Endothelial cell of umbilical vein (primary cell): ENCODE measurements around the gene HK1. TPM values are rescaled to one million over a fixed set of nuclear protein-coding genes. Genes with fewer than 3 reads are reported as not detected.

Experiments
- BruUV-seq: library from RNA; stranded (reverse); fragments of 400-500 nt; replicated peaks from 2 replicates; lab custom pipeline; 2021; lab: Mats Ljungman, UMichigan
- CTCF ChIA-PET: fragments of 300-600, 350-600 bp; sonication (Branson Sonifier 250); formaldehyde crosslinking; loops from one replicate; lab custom pipeline; 2021; ENCODE audit warnings: antibody characterized with exemption, inconsistent platforms; lab: Charles Lee
- POLR2A ChIA-PET: fragments of 300-600, 350-600 bp; sonication (Branson Sonifier 250); formaldehyde crosslinking; loops from one replicate; lab custom pipeline; 2021; ENCODE audit warnings: antibody characterized with exemption, inconsistent platforms; lab: Charles Lee
- DNase-seq: peaks from one replicate; pipeline ENCODE4 v3.0.0-alpha.2; 2011; ENCODE audit warnings: low read depth, low spot score
- FAIRE-seq: peaks from 2 replicates; lab custom pipeline; 2011; peaks lifted over from hg19 to GRCh38; lab: Jason Lieb, UNC
- H2AFZ ChIP-seq: 2 replicates; pipeline ENCODE4 v1.6.0; 2012; ENCODE audit warnings: low read depth, low read length, control low read depth, inconsistent platforms
- H3K27ac ChIP-seq: 2 replicates; pipeline ENCODE4 v1.5.1; 2011; ENCODE audit warnings: low read depth, mild to moderate bottlenecking, control low read depth, low read length, moderate library complexity; ENCODE audit not compliant: insufficient read depth
- H3K27me3 ChIP-seq, 2 experiments: 2 replicates each; pipeline versions ENCODE4 v1.6.0 to v1.6.1; 2011; ENCODE audit warnings: low read length in 2 of 2, mixed read lengths in 1 of 2; ENCODE audit not compliant: control insufficient read depth in 2 of 2, insufficient read depth in 2 of 2
- H3K36me3 ChIP-seq, 2 experiments: 2 replicates in 1 of 2; 3 replicates in 1 of 2; pipeline ENCODE4 v1.5.1; 2011; ENCODE audit warnings: low read length in 2 of 2, mild to moderate bottlenecking in 1 of 2, moderate library complexity in 1 of 2; ENCODE audit not compliant: control insufficient read depth in 2 of 2, insufficient read depth in 2 of 2; ENCODE audit errors: extremely low read depth in 1 of 2
- H3K4me1 ChIP-seq: 3 replicates; pipeline ENCODE4 v1.5.1; 2011; ENCODE audit warnings: mild to moderate bottlenecking, low read length; ENCODE audit not compliant: control insufficient read depth, insufficient read depth; ENCODE audit errors: extremely low read depth
- H3K4me2 ChIP-seq: 2 replicates; pipeline ENCODE4 v1.6.1; 2011; ENCODE audit warnings: low read length, control low read depth, mixed read lengths; ENCODE audit not compliant: insufficient read depth
- H3K4me3 ChIP-seq, 3 experiments: fragments of 200-600 bp in 1 of 3; sonication (generic), shearing (Covaris generic) in 1 of 3; replicated peaks in 1 of 3; 2 replicates each; pipeline ENCODE4 v1.5.1; 2011 to 2016; ENCODE audit warnings: control low read depth in 3 of 3, low read length in 3 of 3, mild to moderate bottlenecking in 2 of 3, inconsistent platforms in 1 of 3, low read depth in 1 of 3, moderate library complexity in 1 of 3; ENCODE audit not compliant: insufficient read depth in 1 of 3
- H3K79me2 ChIP-seq: 2 replicates; pipeline ENCODE4 v1.6.0; 2012; ENCODE audit warnings: low read length, inconsistent platforms; ENCODE audit not compliant: control insufficient read depth, insufficient read depth
- H3K9ac ChIP-seq: replicated peaks from 2 replicates; pipeline ENCODE3; 2011; ENCODE audit warnings: low read length, control low read depth; ENCODE audit not compliant: insufficient read depth; ENCODE audit errors: extremely low read depth
- H3K9me1 ChIP-seq: replicated peaks from 3 replicates; pipeline ENCODE4 v1.6.0; 2011; ENCODE audit warnings: mild to moderate bottlenecking, low read length; ENCODE audit not compliant: control insufficient read depth, insufficient read depth; ENCODE audit errors: extremely low read depth
- H3K9me3 ChIP-seq: replicated peaks from 2 replicates; pipeline ENCODE4 v1.5.1; 2012; ENCODE audit warnings: low read length, inconsistent platforms; ENCODE audit not compliant: control insufficient read depth, insufficient read depth
- H4K20me1 ChIP-seq: replicated peaks from 2 replicates; pipeline ENCODE3; 2011; ENCODE audit warnings: mild to moderate bottlenecking, low read length; ENCODE audit not compliant: control insufficient read depth, insufficient read depth; ENCODE audit errors: extremely low read depth
- CTCF ChIP-seq, 2 donors: IDR thresholded peaks; 1 replicate in 1 of 2; 2 replicates in 1 of 2; pipeline ENCODE4 v1.5.1; 2011; ENCODE audit warnings: low read length in 2 of 2, mild to moderate bottlenecking in 2 of 2, moderate library complexity in 2 of 2, control low read depth in 1 of 2, inconsistent platforms in 1 of 2, low read depth in 1 of 2; ENCODE audit not compliant: insufficient read depth in 1 of 2; ENCODE audit errors: extremely low read depth in 1 of 2
- EZH2 ChIP-seq: IDR thresholded peaks from 2 replicates; pipeline ENCODE4 v1.6.1; 2012; ENCODE audit warnings: borderline replicate concordance, low read depth, mild to moderate bottlenecking, moderate library complexity, low read length, inconsistent platforms; ENCODE audit not compliant: severe bottlenecking
- FOS ChIP-seq: IDR thresholded peaks from 2 replicates; pipeline ENCODE4 v1.6.1; 2011; ENCODE audit warnings: mild to moderate bottlenecking, low read length, moderate library complexity, borderline replicate concordance; ENCODE audit not compliant: insufficient read depth
- GATA2 ChIP-seq: IDR thresholded peaks from 2 replicates; pipeline ENCODE4 v1.7.0; 2011; ENCODE audit warnings: low read depth, mild to moderate bottlenecking, moderate library complexity, mixed read lengths, low read length; ENCODE audit not compliant: insufficient read length, insufficient read depth
- JUN ChIP-seq: IDR thresholded peaks from 2 replicates; pipeline ENCODE4 v1.6.1; 2011; ENCODE audit warnings: borderline replicate concordance, low read depth; ENCODE audit not compliant: insufficient read length, insufficient read depth
- MAX ChIP-seq: IDR thresholded peaks from 2 replicates; pipeline ENCODE4 v1.6.1; 2011; ENCODE audit not compliant: insufficient read depth, insufficient read length
- MYC ChIP-seq: IDR thresholded peaks from one replicate; pipeline ENCODE4 v1.6.1; 2011; ENCODE audit warnings: mild to moderate bottlenecking, low read depth, low read length
- POLR2A ChIP-seq: IDR thresholded peaks from 2 replicates; pipeline ENCODE4 v1.6.1; 2012; ENCODE audit warnings: low read depth, mild to moderate bottlenecking, control low read depth, low read length
- POLR2AphosphoS5 ChIP-seq: IDR thresholded peaks from 2 replicates; pipeline ENCODE4 v1.6.1; 2012; ENCODE audit warnings: low read depth, mild to moderate bottlenecking, control low read depth, low read length, moderate library complexity; ENCODE audit not compliant: insufficient read depth
- dilution Hi-C: fragments of 300-500 bp; cut with MboI; formaldehyde crosslinking; loops from one replicate; pipeline ENCODE4 v1.15.0; 2019; ENCODE audit warnings: low sequenced_read_pairs; ENCODE audit not compliant: extremely low pct_ligation_motif_present
- intact Hi-C: fragments of 100-400 bp; cut with micrococcal nuclease; formaldehyde crosslinking; loops from one replicate; pipeline ENCODE4 v1.10.0; 2022
- polyA plus RNA-seq, 4 experiments: library from polyadenylated mRNA; depleted of rRNA in 3 of 4; stranded (reverse) in 3 of 4; unstranded in 1 of 4; fragments of >200 nt; gene quantifications; 2 replicates each; pipeline versions ENCODE4 v1.2.1 to v1.2.3, GENCODE V29; 2011 to 2012; ENCODE audit warnings: missing spikeins in 1 of 4
- total RNA-seq: library from RNA; stranded (reverse); gene quantifications from 2 replicates; pipeline ENCODE4 v1.2.3, GENCODE V29; 2021

HK1 gene
- total and polyA plus RNA-seq, 2 donors (not counting 3 experiments of a cell fraction or from before 2014, with no cell fraction given), result 50.8 to 121 TPM

- Histone ChIP-seq H4K20me1 (no peaks in the 10 kb centered on the region), H3K9me1 (no peaks in the 10 kb centered on the region), H3K9ac (no peak overlapping the region), H3K4me1 (peaks cover 7% of the 10 kb centered on the region), H3K27ac (no peak overlapping the region), H2AFZ (no peak overlapping the region), H3K9me3 (no peaks in the 10 kb centered on the region), H3K27me3 (peaks cover 0 to 2% of the 10 kb centered on the region in 2 experiments), H3K4me3 (no peak overlapping the region), H3K4me2 (no peak overlapping the region), H3K36me3 (no peaks in the 10 kb centered on the region), H3K79me2 (no peaks in the 10 kb centered on the region)
- no peak for TF ChIP-seq POLR2AphosphoS5
- no peak for TF ChIP-seq MAX
- TF ChIP-seq FOS, result no peak
- TF ChIP-seq POLR2A, result no peak
- no peak for TF ChIP-seq MYC
- TF ChIP-seq JUN, result no peak
- TF ChIP-seq EZH2, result no peak
- no peak for TF ChIP-seq CTCF (IDR thresholded peaks at IDR 0.05; ENCODE audit: extremely low read depth in 1 of 2, insufficient read depth in 1 of 2, low read depth in 1 of 2, low read length in 2 of 2)
- no peak for TF ChIP-seq GATA2
- CTCF ChIA-PET, result interaction anchor here (0.7 to 1.4 kb wide), 6 partner anchors 13 to 114 kb away, joined by 3 to 5 read pairs (median 3); no protein-coding TSS in a partner anchor
- DNase-seq (no peak), FAIRE-seq (no peak)
- BruUV-seq, result no TSS peak
- intact Hi-C loops, result no loop called here
- dilution Hi-C loops, result no loop called here
- POLR2A ChIA-PET, result no interaction called here
Measured at GRCh38 chr10:69279110-69279509, 814 bp downstream of the HK1 start.
